CD4-positive, alpha-beta T cell (primary cell): ENCODE measurements around the gene CHORDC1. TPM values are rescaled to one million over a fixed set of nuclear protein-coding genes. Genes with fewer than 3 reads are reported as not detected.
"Not testable (repeated sequence)": the region's sequence is repeated elsewhere in the genome, so short reads cannot be mapped to it uniquely, and the experiment has no call there.

Experiments used
- ATAC-seq: fragments of 200-7000 bp; cut with Tn5 transposase; one replicate; pipeline ENCODE4 v1.10.0; 2022; ENCODE audit warnings: mild to moderate bottlenecking; ENCODE audit not compliant: poor library complexity
- CTCF ChIA-PET: fragments of 350-600 bp; sonication (Branson Sonifier 250); formaldehyde crosslinking; loops from one replicate; lab custom pipeline; 2021; ENCODE audit warnings: antibody characterized with exemption, inconsistent platforms; lab: Charles Lee
- POLR2A ChIA-PET: fragments of 350-600 bp; sonication (Branson Sonifier 250); formaldehyde crosslinking; loops from one replicate; lab custom pipeline; 2021; ENCODE audit warnings: antibody characterized with exemption, inconsistent platforms; lab: Charles Lee
- DNase-seq, 14 experiments: peaks; one replicate each; pipeline ENCODE4 v3.0.0-alpha.2; 2013 to 2020; ENCODE audit warnings: mixed read lengths in 2 of 14
- H3K27ac ChIP-seq, 2 donors: one replicate each; pipeline versions ENCODE4 v1.5.1 to v1.7.0; 2013; ENCODE audit warnings: low read length in 2 of 2, low read depth in 1 of 2, mild to moderate bottlenecking in 1 of 2
- H3K27me3 ChIP-seq, 2 experiments: 1 replicate in 1 of 2; 2 replicates in 1 of 2; pipeline versions ENCODE4 v1.6.1 to v1.7.0; 2013; ENCODE audit warnings: low read length in 2 of 2, control low read depth in 1 of 2, mild to moderate bottlenecking in 1 of 2, moderate library complexity in 1 of 2; ENCODE audit not compliant: insufficient read depth in 2 of 2, control insufficient read depth in 1 of 2
- H3K36me3 ChIP-seq: one replicate; pipeline ENCODE4 v1.6.1; 2013; ENCODE audit warnings: low read length, control low read depth; ENCODE audit not compliant: insufficient read depth
- H3K4me1 ChIP-seq: one replicate; pipeline ENCODE4 v1.6.1; 2013; ENCODE audit warnings: low read length, control low read depth; ENCODE audit not compliant: insufficient read depth
- H3K4me3 ChIP-seq: one replicate; pipeline ENCODE4 v1.5.1; 2013; ENCODE audit warnings: mild to moderate bottlenecking, low read length, moderate library complexity
- H3K9me3 ChIP-seq, 2 experiments: 1 replicate in 1 of 2; 2 replicates in 1 of 2; pipeline versions ENCODE4 v1.6.1 to v1.7.0; 2013; ENCODE audit warnings: low read length in 2 of 2, mild to moderate bottlenecking in 2 of 2, control low read depth in 1 of 2, moderate library complexity in 1 of 2; ENCODE audit not compliant: control insufficient read depth in 1 of 2, insufficient read depth in 1 of 2
- H3K27ac Mint-ChIP-seq: one replicate; pipeline ENCODE4 v1.8.0; 2020; ENCODE audit warnings: mixed read lengths
- H3K27me3 Mint-ChIP-seq: one replicate; pipeline ENCODE4 v1.8.0; 2021; ENCODE audit warnings: mixed read lengths
- H3K36me3 Mint-ChIP-seq: one replicate; pipeline ENCODE4 v1.8.0; 2021; ENCODE audit warnings: low read depth, mixed read lengths
- H3K4me1 Mint-ChIP-seq: one replicate; pipeline ENCODE4 v1.8.0; 2021; ENCODE audit warnings: low read depth, mixed read lengths
- H3K4me3 Mint-ChIP-seq: one replicate; pipeline ENCODE4 v1.8.0; 2020; ENCODE audit warnings: mild to moderate bottlenecking, mixed read lengths
- H3K9me3 Mint-ChIP-seq: one replicate; pipeline ENCODE4 v1.8.0; 2020; ENCODE audit warnings: mixed read lengths
- CTCF ChIP-seq: fragments of 200-600 bp; IDR thresholded peaks from one replicate; pipeline ENCODE4 v1.8.0; 2022; ENCODE audit warnings: antibody characterized with exemption, mild to moderate bottlenecking
- intact Hi-C, 2 experiments: fragments of 100-400 bp; cut with DNase I in 1 of 2; cut with micrococcal nuclease in 1 of 2; formaldehyde crosslinking; loops; one replicate each; pipeline versions ENCODE4 v1.15.1 to v1.9.0; 2023 to 2025; cut with DNase I, micrococcal nuclease
- total RNA-seq, 174 experiments: library from RNA in 2 of 174; stranded (reverse) in 2 of 174; gene quantifications; one replicate each; pipeline ENCODE4 v1.2.3 and lab custom pipeline; 2021 to 2026

CHORDC1 gene
- total RNA-seq, 2 experiments from 2014 or later = 64.6 to 65.9 TPM

GRCh38 chr11:90242894-90243416, 20.1 kb upstream of the CHORDC1 start:
- no peak for ATAC-seq
- peaks cover 14% of the 10 kb centered on the region for H3K27me3 Mint-ChIP-seq
- no peak for TF ChIP-seq CTCF
- H3K36me3 Mint-ChIP-seq = no peaks in the 10 kb centered on the region
- H3K9me3 Mint-ChIP-seq = no peaks in the 10 kb centered on the region
- no peaks in the 10 kb centered on the region for H3K27me3 ChIP-seq
- intact Hi-C loops = no loop called here
- no peak overlapping the region for H3K27ac Mint-ChIP-seq
- DNase-seq = no peak
- H3K27ac ChIP-seq = no peak overlapping the region
- ChIA-PET POLR2A (no interaction called here), CTCF (no interaction called here)
- no peak overlapping the region for H3K4me3 Mint-ChIP-seq
- H3K4me3 ChIP-seq = no peak overlapping the region
- H3K4me1 ChIP-seq = no peaks in the 10 kb centered on the region
- no peaks in the 10 kb centered on the region for H3K4me1 Mint-ChIP-seq
- H3K36me3 ChIP-seq = no peaks in the 10 kb centered on the region
- no peaks in the 10 kb centered on the region for H3K9me3 ChIP-seq

- Mint-ChIP-seq H3K4me1 (no peaks in the 10 kb centered on the region), H3K36me3 (no peaks in the 10 kb centered on the region), H3K4me3 (no peak overlapping the region), H3K9me3 (no peaks in the 10 kb centered on the region), H3K27ac (no peak overlapping the region), H3K27me3 (peaks cover 14% of the 10 kb centered on the region)
- TF ChIP-seq CTCF = no peak
- intact Hi-C loops = no loop called here
- Histone ChIP-seq H3K4me3 (no peak overlapping the region), H3K27me3 (no peaks in the 10 kb centered on the region), H3K9me3 (no peaks in the 10 kb centered on the region), H3K36me3 (no peaks in the 10 kb centered on the region), H3K27ac (no peak overlapping the region), H3K4me1 (no peaks in the 10 kb centered on the region)
- DNase-seq (no peak), ATAC-seq (no peak)
- ChIA-PET CTCF (interaction anchor here (0.7 kb wide), 1 partner anchor 16 kb away, joined by 3 read pairs; no protein-coding TSS in a partner anchor), POLR2A (interaction anchor here (0.6 kb wide), 1 partner anchor 19 kb away, joined by 4 read pairs; no protein-coding TSS in a partner anchor)
These were observed 18.6 kb upstream of the CHORDC1 start for GRCh38 chr11:90241414-90241813.

- H3K27ac ChIP-seq, ATAC-seq, H3K27me3 ChIP-seq, H3K36me3 Mint-ChIP-seq, H3K4me1 Mint-ChIP-seq, POLR2A ChIA-PET, intact Hi-C loops, H3K4me3 ChIP-seq, CTCF ChIA-PET, H3K9me3 Mint-ChIP-seq, H3K4me1 ChIP-seq, H3K9me3 ChIP-seq, H3K36me3 ChIP-seq: not testable (repeated sequence)
- Mint-ChIP-seq H3K4me3 (peak overlapping the region; percentile 36), H3K27ac (peak overlapping the region; percentile 57), H3K27me3 (peaks cover 14% of the 10 kb centered on the region)
- DNase-seq = peak in 6 of 14 experiments; percentile 2 to 47 (median 30)
These were observed 17.3 kb upstream of the CHORDC1 start for GRCh38 chr11:90239967-90240636.
